GM10248 (cell line): ENCODE data around the gene GMFB.
"Not testable (repeated sequence)": the region's sequence is repeated elsewhere in the genome, so short reads cannot be mapped to it uniquely, and the experiment has no call there.

Source experiments
- CTCF ChIA-PET: fragments of 300-600 bp; sonication (Branson Sonifier 250); formaldehyde crosslinking; extraction: SDS; loops from one replicate; lab custom pipeline; 2021; ENCODE audit warnings: antibody characterized with exemption; lab: Yijun Ruan, JAX
- POLR2A ChIA-PET: fragments of 350-650 bp; sonication (Branson Sonifier 250); formaldehyde crosslinking; extraction: SDS; loops from one replicate; lab custom pipeline; 2020; ENCODE audit warnings: antibody characterized with exemption; lab: Yijun Ruan, JAX
- DNase-seq: peaks from one replicate; pipeline ENCODE4 v3.0.0; 2012; ENCODE audit errors: extremely low spot score
- CTCF ChIP-seq: IDR thresholded peaks from 2 replicates; pipeline ENCODE4 v1.5.1; 2012; ENCODE audit warnings: mild to moderate bottlenecking, low read depth; ENCODE audit errors: extremely low read depth, missing control alignments, control extremely low read depth

GMFB gene

GRCh38 chr14:54440873-54441868, 47.6 kb downstream of the GMFB start, which contains the start of gene CNIH1:
TSS of gene CNIH1 (minus strand) at chr14:54441374. CDS start at chr14:54441327, 47 bp downstream.
- CTCF ChIA-PET = interaction anchor here (0.7 to 2.3 kb wide), 15 partner anchors 8 to 333 kb away, joined by 3 to 9 read pairs (median 3); partner anchors contain the start of genes CGRRF1 and GMFB
- POLR2A ChIA-PET = no interaction called here
- peak; percentile 92 for TF ChIP-seq CTCF
- peak; percentile 96 for DNase-seq

DNA sequence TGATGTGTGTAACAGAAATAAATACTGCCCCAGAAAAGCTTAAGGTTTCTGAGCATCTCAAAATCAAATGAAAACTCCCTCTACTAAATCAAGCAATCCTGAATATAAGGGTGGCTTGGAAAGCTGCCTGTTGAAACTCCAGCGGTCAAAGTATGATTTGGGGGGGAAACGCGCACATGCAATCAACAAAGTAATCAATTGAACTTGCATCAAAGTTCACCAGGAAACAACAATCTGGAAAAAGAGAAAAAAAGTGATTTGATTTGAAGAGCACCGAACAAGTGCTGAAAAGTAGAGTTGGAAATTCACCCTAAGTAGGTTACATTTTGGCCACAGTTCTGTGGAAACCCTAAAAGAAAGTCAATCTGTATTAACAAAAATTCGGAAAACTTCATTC, 48.3 kb downstream of the GMFB start:
- DNase-seq = no peak
- ChIA-PET CTCF (interaction anchor here (1.3 to 1.8 kb wide), 2 partner anchors 10 to 69 kb away, joined by 5 to 7 read pairs; partner anchors contain the start of gene CGRRF1), POLR2A (no interaction called here)
- no peak for TF ChIP-seq CTCF

DNA sequence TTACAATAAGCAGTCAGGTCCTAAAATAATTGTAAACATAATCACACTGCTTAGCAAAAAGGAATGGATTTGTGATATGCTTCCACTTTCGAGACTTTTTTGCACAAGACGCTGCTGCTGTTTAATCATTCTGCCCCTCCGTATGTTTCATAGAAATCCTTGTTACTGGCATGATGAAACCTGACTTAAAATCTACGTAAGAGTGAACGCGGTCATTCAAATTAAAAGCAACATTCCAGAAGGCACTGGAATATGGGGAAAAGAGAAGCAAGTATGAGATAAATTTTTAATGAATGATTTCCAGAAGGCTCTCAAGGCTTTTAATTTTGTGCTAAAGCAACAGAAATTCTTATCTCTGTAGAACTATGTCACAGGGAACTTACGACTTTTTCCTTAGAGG, 48.7 kb downstream of the GMFB start:
- DNase-seq = no peak
- ChIA-PET CTCF (interaction anchor here (1.1 to 1.2 kb wide), 2 partner anchors 17 to 42 kb away, joined by 3 read pairs; no protein-coding TSS in a partner anchor), POLR2A (no interaction called here)
- no peak for TF ChIP-seq CTCF

DNA sequence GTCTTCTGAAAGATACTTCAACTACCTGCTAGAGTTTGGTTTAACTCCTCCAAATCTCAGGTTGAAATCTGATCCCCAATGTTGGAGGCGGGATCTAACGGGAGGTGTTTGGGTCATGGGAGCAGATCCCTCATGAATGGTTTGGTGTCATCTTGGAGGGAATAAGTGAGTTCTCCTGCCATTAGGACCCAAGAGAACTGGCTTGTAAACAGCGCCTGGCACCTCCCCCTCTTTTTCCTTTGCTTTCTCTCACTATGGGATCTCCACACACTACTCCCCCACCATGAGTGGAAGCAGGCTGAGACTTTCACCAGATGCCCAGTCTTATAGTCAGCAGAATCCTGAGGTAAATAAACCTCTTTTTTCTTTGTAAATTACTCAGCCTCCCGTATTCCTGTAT, 50.1 kb downstream of the GMFB start:
- DNase-seq = no peak
- TF ChIP-seq CTCF = no peak
- ChIA-PET CTCF (interaction anchor here (0.7 to 1.4 kb wide), 3 partner anchors 26 to 42 kb away, joined by 3 to 6 read pairs (median 3); partner anchors contain the start of gene CDKN3), POLR2A (interaction anchor here (0.6 kb wide), 1 partner anchor 1709 kb away, joined by 3 read pairs; no protein-coding TSS in a partner anchor)

DNA sequence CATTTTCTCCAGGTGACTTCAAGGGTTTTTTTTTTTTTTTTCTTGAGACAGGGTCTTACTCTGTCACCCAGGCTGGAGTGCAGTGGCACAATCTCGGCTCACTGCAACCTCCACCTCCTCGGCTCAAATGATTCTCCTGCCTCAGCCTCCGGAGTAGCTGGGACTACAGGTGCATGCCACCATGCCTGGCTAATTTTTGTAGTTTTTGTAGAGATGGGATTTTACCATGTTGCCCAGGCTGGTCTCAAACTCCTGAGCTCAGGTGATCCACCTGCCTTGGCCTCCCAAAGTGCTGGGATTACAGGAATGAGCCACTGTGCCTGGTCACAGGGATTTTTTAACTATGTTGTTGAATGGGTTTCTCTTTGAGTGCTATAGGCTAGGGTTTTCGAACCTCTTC, 50.8 kb downstream of the GMFB start:
- CTCF ChIA-PET = interaction anchor here (0.7 to 1.4 kb wide), 2 partner anchors 26 to 41 kb away, joined by 3 to 6 read pairs; partner anchors contain the start of gene CDKN3
- DNase-seq, POLR2A ChIA-PET: not testable (repeated sequence)

DNA sequence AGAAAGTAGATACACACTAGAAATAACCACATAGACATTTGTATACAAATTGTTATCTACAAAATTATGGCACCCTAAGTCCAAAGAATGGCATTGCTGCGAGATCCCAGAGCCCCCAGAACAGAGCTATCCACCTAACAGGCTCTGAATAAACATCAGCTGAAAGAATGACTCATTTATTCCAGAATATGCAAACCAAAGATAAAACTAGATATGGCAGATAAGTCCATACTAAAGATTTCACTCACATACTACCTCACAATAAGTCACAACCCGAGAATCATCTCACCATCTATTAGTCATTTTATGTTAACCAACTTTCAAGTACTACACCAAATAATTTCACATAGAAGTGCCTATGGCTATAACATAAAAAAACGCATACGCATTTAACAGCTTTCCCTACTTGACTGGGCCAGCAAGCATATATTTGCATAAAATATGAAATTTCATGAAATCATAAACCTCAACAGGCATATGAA, 53.2 kb downstream of the GMFB start:
- DNase-seq = peak; percentile 20
- CTCF ChIA-PET = interaction anchor here (1.2 to 2.7 kb wide), 6 partner anchors 9 to 73 kb away, joined by 3 to 15 read pairs (median 4); no protein-coding TSS in a partner anchor
- POLR2A ChIA-PET = no interaction called here
- TF ChIP-seq CTCF = no peak
